Right lobe of liver (tissue), 6 donors: ENCODE measurements around the gene RAET1L. TPM values are rescaled to one million over a fixed set of nuclear protein-coding genes. Genes with fewer than 3 reads are reported as not detected.
"Not testable (repeated sequence)": the region's sequence is repeated elsewhere in the genome, so short reads cannot be mapped to it uniquely, and the experiment has no call there.

Experiments used
- ATAC-seq, 4 donors: fragments of 200-7000 bp; cut with Tn5 transposase; one replicate each; pipeline ENCODE4 v1.9.1; 2020; ENCODE audit warnings: mild to moderate bottlenecking in 4 of 4, moderate library complexity in 4 of 4
- DNase-seq, 3 donors: peaks; one replicate each; pipeline ENCODE4 v3.0.0-alpha.2; 2020
- H3K27ac ChIP-seq, 3 donors: fragments of 200-600 bp; one replicate each; pipeline ENCODE4 v1.8.0; 2022
- H3K27me3 ChIP-seq, 2 donors: fragments of 200-600 bp; one replicate each; pipeline ENCODE4 v1.8.0; 2022
- H3K36me3 ChIP-seq, 4 donors: fragments of 200-600 bp; sonication (generic) in 1 of 4; one replicate each; pipeline versions ENCODE4 v1.5.1 to v1.8.0; 2017 to 2022; ENCODE audit warnings: control low read depth in 1 of 4
- H3K4me1 ChIP-seq, 4 donors: fragments of 200-600 bp; sonication (generic) in 1 of 4; one replicate each; pipeline versions ENCODE4 v1.5.1 to v1.8.0; 2017 to 2022; ENCODE audit warnings: control low read depth in 1 of 4
- H3K4me3 ChIP-seq, 3 donors: fragments of 200-600 bp; one replicate each; pipeline ENCODE4 v1.8.0; 2022
- H3K9me3 ChIP-seq, 4 donors: fragments of 200-600 bp; sonication (generic) in 1 of 4; one replicate each; pipeline versions ENCODE4 v1.5.1 to v1.8.0; 2017 to 2022; ENCODE audit warnings: control low read depth in 1 of 4
- POLR2A ChIP-seq: fragments of 450-650 bp; IDR thresholded peaks from one replicate; pipeline ENCODE4 v1.6.1; 2017; ENCODE audit warnings: antibody characterized with exemption, mild to moderate bottlenecking
- WGBS: methylation state at CpG from one replicate; pipeline ENCODE4 v1.1.6; 2018; ENCODE audit warnings: low coverage, low lambda C conversion rate; ENCODE audit not compliant: insufficient coverage; ENCODE audit errors: missing lambda C conversion rate; 5-methylcytosine and 5-hydroxymethylcytosine counted together
- intact Hi-C, 2 donors: fragments of 100-400 bp; cut with DNase I; formaldehyde crosslinking; loops; one replicate each; pipeline versions ENCODE4 v1.11.2 to v1.14.1; 2022
- total RNA-seq, 6 experiments: library from RNA; depleted of rRNA in 2 of 6; stranded (reverse); fragments of >200 nt in 2 of 6; fragmentation: NEBNext Ultra II Directional in 3 of 6; extraction: Animal tissue kit (Norgen Biotek cat#: 25700) in 3 of 6; gene quantifications; one replicate each; pipeline versions ENCODE4 v1.1.0 to v1.2.4, GENCODE V29; 2016 to 2023
- TF ChIP-seq, protein P1 (sequence below), 4 donors: fragments of 200-600 bp in 3 of 4; fragments of 450-650 bp in 1 of 4; IDR thresholded peaks; one replicate each; pipeline versions ENCODE4 v1.5.1 to v1.8.0; 2016 to 2022; ENCODE audit warnings: antibody characterized with exemption in 4 of 4, mild to moderate bottlenecking in 2 of 4
- donor health status: DM: no; HTN: yes; CAD: no.
- donor health status: DM: no; HTN: no; CAD: no.
- donor health status: DM: no; HTN: no; CAD: no.
- donor health status: DM: no; HTN: yes; CAD: no.
- donor health status: DM: no; HTN: yes; CAD: no.

Gene RAET1L
- total RNA-seq, 6 experiments from 2014 or later: not detected

DNA sequence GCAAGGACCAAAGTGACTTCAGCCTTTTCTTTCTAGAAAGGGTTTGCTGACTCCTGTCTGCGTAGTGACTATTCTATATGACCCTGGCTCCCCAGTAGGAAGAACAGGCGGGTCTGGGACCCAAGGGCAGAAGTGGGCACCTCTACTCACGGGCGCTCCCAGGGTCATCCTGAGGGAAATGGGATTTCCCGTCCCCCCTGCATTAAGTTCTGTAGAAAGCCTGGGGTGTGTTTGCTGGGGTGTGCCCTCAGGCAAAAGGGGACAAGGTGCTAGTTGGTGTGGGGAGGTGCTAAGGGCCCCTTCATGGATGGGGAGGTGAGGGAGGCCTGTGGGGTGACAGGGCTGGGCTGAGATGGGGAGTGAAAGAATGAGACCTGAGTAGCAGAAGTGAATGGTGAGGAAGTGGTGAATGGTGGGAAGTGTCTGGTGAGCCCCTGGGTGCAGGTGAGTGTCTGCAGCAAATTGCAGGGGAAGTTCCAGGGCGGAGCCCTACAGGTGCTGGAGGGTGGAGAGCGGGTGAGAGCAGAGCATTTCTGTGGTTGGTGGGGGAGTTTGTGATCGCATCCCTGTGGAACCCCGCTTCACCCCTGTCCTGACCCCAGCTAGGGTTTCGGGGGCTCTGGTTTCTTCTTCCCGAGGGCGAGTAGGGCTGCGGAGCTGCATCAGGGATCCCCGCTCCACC, 21.1 kb downstream of the RAET1L start:
- no peaks in the 10 kb centered on the region for H3K27me3 ChIP-seq
- intact Hi-C loops: no loop called here
- peaks cover 0 to 3% (median 1%) of the 10 kb centered on the region in 4 donors for H3K4me1 ChIP-seq
- WGBS: 69% methylated on average over 3 of the region's 14 CpGs
- DNase-seq (no peak), ATAC-seq (no peak)
- TF ChIP-seq, protein P1, sequence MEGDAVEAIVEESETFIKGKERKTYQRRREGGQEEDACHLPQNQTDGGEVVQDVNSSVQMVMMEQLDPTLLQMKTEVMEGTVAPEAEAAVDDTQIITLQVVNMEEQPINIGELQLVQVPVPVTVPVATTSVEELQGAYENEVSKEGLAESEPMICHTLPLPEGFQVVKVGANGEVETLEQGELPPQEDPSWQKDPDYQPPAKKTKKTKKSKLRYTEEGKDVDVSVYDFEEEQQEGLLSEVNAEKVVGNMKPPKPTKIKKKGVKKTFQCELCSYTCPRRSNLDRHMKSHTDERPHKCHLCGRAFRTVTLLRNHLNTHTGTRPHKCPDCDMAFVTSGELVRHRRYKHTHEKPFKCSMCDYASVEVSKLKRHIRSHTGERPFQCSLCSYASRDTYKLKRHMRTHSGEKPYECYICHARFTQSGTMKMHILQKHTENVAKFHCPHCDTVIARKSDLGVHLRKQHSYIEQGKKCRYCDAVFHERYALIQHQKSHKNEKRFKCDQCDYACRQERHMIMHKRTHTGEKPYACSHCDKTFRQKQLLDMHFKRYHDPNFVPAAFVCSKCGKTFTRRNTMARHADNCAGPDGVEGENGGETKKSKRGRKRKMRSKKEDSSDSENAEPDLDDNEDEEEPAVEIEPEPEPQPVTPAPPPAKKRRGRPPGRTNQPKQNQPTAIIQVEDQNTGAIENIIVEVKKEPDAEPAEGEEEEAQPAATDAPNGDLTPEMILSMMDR (IDR thresholded peaks at IDR 0.05): no peak
- no peak for TF ChIP-seq POLR2A
- peak overlapping the region; percentile 64 to 74 (median 69) for H3K4me3 ChIP-seq
- no peaks in the 10 kb centered on the region for H3K9me3 ChIP-seq
- H3K27ac ChIP-seq: no peak overlapping the region
- H3K36me3 ChIP-seq: no peaks in the 10 kb centered on the region

DNA sequence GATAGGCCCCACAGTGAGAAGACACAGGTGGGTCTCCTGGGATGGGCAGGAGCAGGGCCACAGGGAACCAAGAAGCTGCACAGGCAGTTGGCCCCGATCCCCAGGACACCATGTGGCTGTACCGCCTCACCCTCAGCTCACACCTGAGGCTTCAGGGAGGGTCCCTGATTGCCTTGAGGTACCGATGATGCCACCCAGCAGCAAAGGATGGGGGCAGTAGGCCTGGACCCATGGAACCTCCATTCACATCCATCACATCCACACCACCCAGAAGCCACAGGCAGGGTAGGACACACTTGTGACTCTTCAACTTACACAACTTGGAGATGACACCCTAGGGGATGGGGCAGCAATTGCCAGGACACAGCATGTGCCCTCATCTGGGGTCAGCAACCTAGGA, 21.7 kb downstream of the RAET1L start:
- H3K4me1 ChIP-seq, H3K4me3 ChIP-seq, DNase-seq, intact Hi-C loops, H3K27ac ChIP-seq, H3K36me3 ChIP-seq, ATAC-seq, H3K9me3 ChIP-seq, H3K27me3 ChIP-seq: not testable (repeated sequence)
- no CpG with 5 or more reads among the region's 3 CpGs for WGBS

DNA sequence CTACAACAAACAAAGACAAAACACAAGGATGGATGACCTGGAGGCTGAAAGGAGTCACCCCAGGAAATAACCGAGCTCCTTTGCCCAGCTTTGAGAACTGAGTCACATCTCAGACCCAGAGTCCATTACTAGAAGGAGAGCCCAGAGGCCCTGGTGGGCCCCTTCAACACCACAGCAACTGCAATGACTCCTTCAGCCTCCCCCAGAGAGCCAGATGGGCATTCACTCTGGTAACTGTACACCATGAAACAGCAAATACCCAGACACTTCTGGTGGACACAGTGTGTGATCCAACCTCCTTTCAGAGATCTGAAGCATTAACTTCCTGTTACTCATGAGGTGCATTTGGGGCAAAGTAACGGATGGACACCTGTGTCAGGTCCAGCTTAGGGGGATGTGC, 22.6 kb downstream of the RAET1L start:
- H3K36me3 ChIP-seq: no peaks in the 10 kb centered on the region
- intact Hi-C loops: no loop called here
- H3K4me1 ChIP-seq: peaks cover 0 to 3% (median 1%) of the 10 kb centered on the region in 4 donors
- no peak for TF ChIP-seq POLR2A
- TF ChIP-seq, protein P1 (IDR thresholded peaks at IDR 0.05): no peak
- no peaks in the 10 kb centered on the region for H3K9me3 ChIP-seq
- DNase-seq (no peak), ATAC-seq (no peak)
- WGBS: 100% methylated on average over 1 of the region's 2 CpGs
- H3K27ac ChIP-seq: no peak overlapping the region
- H3K4me3 ChIP-seq: no peak overlapping the region
- H3K27me3 ChIP-seq: no peaks in the 10 kb centered on the region

DNA sequence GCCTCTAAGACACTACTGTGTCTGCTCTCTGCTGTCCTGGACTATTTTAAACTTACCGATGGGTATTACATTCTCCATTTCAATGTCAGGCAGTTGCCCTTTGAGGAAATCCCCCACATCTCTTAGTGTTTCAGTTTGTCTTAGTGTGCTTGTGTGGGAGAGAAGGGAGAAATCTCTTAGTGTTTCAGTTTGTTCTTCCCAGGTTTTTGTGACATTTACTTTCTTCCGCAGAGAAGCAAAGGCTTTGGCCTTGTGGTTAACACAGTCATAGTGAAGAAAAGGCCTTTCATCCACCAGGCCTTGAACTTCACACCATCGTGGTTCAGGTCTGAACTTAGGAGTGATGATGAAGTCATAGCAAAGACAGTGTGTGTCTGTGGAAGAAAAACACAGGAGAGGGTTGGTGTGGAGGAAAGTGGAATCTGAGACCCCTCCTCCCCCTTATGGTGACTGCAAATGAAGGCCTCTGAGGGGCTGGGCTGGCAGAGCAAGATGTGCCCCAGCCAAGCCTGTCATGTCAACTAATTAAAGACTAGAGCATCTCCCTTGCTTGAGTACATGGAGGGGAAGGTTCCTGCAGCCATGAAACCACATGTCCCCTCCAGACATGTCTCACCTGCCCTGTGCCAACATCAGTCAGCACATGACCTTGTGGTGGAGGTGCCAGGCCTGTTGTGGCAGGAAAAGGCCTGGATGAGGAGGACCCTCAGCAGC, 23.9 kb downstream of the RAET1L start:
- Histone ChIP-seq H3K4me3 (no peak overlapping the region), H3K36me3 (no peaks in the 10 kb centered on the region), H3K27me3 (no peaks in the 10 kb centered on the region), H3K9me3 (no peaks in the 10 kb centered on the region), H3K27ac (no peak overlapping the region), H3K4me1 (peaks cover 0 to 3% (median 1%) of the 10 kb centered on the region in 4 donors)
- DNase-seq: no peak
- ATAC-seq: no peak
- TF ChIP-seq, protein P1 (IDR thresholded peaks at IDR 0.05): no peak
- no peak for TF ChIP-seq POLR2A
- WGBS: 55% methylated on average over 3 of the region's 3 CpGs
- intact Hi-C loops: no loop called here

DNA sequence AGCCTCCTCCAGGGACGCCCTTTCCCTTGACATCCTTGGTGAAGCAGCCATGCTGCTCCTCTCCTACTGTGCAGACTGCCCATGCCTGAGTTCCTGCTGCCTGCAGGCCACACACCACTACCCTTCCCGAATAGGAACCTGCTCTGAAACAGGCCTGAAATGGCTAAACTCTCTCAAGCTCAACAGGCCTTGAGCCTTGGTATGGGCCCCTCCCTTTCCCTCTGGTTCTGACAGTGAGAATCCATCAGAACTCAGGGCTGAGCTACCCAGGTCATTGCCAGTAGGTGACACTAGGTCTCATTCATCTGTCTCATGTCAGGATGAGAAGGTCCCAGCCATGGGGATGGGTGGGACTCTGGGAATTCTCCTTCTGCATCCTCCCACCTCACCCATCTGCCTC, 25.7 kb downstream of the RAET1L start:
- no peak for DNase-seq
- no peak for TF ChIP-seq POLR2A
- TF ChIP-seq, protein P1 (IDR thresholded peaks at IDR 0.05): no peak
- Histone ChIP-seq H3K27ac (no peak overlapping the region), H3K36me3 (no peaks in the 10 kb centered on the region), H3K4me3 (no peak overlapping the region), H3K27me3 (peaks cover 0 to 5% of the 10 kb centered on the region in 2 donors), H3K4me1 (no peaks in the 10 kb centered on the region), H3K9me3 (no peaks in the 10 kb centered on the region)
- WGBS: 86% methylated on average over 2 of the region's 2 CpGs
- intact Hi-C loops: no loop called here
- ATAC-seq: no peak
